ENCODE results near the gene MB21D2. TPM values are rescaled to one million over a fixed set of nuclear protein-coding genes. Genes with fewer than 3 reads are reported as not detected.
"Not testable (repeated sequence)": the region's sequence is repeated elsewhere in the genome, so short reads cannot be mapped to it uniquely, and the experiment has no call there.

MB21D2 gene
- polyA plus RNA-seq, 1 donor: 20.1 TPM

- no peak for DNase-seq
Observed at GRCh38 chr3:192858849-192859585, 58.6 kb downstream of the MB21D2 start.

DNA sequence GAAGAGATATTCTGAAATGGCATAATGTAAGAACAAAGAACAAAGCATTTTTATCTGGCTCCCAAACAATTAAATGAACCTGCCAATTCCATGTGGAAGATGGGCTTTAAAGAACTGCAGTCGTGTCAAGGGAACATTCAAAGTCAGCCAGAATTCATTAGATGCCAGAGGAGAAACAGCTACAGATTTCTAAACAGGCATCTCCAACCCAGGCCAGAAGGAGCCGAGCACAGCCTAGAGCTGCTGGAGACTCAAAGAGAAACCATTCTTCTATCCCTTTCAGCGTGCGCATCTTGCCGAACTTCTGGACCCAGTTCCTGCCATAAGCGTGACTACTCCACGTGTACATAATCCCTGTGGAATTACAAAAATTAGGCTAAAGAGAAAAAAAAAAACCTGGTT is 60.4 kb downstream of the MB21D2 start:
- DNase-seq: no peak

GRCh38 chr3:192855434-192855833 is 62.2 kb downstream of the MB21D2 start:
- no peak for DNase-seq

DNA sequence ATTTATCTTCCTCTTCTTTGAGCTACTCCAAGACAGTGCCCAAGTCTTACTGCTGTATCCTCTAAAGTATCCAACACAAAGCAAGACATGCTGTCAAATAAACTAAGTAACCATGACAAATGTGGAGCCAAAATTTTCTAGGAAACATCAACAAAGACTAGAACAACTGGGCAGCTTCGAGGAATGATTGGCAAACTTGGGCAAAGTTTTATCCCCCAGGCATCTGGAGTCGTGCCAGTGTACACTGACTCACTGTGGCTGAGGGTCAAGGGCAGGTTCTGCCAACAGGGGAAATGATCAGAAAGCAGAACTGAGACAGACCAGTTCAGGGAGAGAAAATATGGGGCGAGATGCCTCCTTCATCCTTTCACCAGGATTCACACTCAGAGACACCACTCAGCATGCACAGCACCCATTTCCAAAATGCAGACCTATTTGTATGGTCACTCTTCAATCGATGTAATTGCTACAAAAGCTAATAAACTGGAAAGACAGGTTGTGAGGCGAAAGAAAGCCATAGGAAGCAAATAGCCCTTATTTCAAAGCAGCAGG is 65.8 kb downstream of the MB21D2 start:
- no peak for DNase-seq

- DNase-seq: no peak
Observed at GRCh38 chr3:192850451-192850981, 67.1 kb downstream of the MB21D2 start.

- DNase-seq: not testable (repeated sequence)
Observed at GRCh38 chr3:192849821-192850220, 67.8 kb downstream of the MB21D2 start.

GRCh38 chr3:192848371-192849233 is 69.1 kb downstream of the MB21D2 start:
- no peak for DNase-seq

DNA sequence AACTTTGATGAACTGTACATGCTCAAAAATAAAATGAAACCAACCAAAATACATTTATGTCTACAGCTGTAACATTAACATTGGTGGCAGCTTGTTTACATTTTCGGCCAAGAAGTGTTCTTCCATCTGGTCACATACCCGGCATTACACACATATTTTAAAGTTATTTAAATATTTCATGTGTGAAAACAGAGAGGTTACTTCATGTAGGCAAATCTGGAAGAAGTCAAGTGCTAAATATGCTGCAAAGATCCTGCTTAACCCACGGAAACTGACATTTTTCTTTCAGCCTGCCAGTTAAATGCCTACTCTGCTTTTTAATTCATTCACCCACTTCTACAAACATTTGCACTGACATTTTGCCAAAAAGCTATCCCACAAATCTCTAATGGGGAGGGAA is 69.7 kb downstream of the MB21D2 start:
- no peak for DNase-seq

DNA sequence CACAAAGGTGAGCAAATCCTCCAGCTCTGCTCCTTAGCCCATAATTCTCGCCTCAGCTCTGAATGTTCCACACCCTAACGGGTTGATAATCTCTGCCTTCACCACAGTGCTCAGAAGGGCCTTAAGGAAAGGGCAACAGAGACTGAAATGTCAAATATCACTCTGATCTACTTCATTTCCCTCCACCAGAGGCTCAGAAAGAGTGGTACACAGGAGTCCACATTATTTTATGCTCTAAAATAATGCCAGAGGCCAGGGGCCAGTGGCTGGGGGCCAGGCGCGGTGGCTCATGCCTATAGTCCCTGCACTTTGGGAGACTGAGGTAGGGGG is 72.2 kb downstream of the MB21D2 start:
- DNase-seq: no peak

DNA sequence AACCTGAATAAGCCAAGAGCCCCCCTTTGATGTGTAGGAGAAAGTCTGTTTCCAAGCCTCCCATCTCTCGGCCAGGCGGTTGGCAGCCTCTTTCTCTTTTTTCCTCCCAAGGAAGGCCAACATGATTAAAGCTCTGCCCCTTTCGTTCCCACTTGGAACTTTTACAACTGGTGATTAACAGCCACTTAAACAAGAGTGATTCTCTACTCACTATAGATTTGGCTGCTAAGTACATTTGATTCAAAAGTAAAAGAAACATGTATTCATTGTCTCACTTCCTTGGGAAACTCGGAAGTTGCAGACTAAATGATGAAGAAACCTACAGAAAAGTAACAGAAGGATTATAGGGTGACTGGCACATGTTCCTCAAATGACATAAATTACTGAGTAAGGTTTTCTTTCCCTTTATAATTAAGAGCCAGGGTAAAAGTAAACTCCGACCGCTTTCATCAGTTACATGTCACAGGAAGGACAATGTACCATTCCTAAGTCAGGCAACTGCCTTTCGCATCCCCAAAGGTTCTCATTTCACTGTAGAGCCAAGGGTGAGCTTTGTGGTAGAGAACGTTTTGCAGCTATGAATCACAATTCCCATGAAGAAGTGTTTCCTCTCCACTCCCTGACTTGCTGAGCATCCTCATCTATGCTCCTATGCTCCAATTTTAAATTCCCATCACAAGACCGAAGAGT is 72.7 kb downstream of the MB21D2 start:
- no peak for DNase-seq

- no peak for DNase-seq
Observed at GRCh38 chr3:192844486-192844765, 73.2 kb downstream of the MB21D2 start.

DNA sequence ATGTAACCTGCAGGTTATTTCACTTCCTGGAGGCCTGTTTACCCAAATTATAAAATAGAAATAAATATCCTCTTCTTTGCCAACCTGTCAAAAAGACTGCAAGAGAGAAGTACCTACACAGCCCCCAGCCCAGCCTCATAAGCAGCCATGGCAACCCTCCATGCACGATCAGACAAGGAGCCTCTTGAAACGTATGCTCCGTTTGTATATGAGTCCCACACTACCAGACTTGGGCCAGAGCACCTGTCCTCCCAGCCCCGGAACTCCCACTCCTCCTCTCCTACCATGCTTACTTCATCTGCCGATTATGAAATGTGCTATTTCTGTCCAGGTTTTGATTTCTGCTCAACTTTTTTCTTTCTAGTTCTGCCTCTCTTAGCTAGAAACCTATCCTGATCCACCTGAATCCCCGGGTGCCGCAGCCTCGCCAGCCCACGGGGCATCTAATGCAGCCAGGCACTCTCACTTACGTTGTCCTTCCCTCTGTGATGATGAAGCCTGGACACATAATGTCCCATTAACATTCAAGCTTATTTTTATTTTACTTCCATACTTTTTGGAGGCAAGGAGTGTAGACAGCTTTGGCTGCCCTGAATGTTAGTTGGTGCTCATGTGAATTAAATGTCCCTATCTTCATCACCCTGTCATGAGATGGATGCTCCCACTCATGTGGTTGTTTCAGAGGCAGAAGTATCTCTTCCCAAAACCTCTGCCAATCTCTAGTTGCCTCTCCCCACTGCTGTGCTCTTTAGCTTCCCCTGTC is 73.8 kb downstream of the MB21D2 start:
- DNase-seq: no peak

GRCh38 chr3:192843119-192843518 is 74.5 kb downstream of the MB21D2 start:
- DNase-seq: no peak

DNA sequence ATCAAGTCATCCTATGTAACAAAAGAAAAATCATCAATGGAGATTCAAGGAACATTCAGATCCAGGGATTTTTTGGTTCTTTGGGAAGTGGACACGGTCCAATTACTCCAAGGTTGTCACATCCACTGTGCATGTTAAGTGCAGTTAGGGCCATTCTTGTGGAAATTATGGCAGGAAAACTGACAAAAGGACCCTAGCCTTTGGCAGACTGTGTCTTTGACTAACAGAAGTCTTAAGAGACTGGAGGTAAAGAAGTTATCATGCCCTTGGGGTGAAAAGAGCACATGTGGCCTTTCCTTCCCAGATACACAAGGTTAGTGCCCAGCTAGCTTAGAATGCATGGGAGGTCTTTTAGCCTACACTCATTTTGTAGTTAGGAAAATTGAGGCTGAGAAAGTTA is 74.9 kb downstream of the MB21D2 start:
- no peak for DNase-seq

DNA sequence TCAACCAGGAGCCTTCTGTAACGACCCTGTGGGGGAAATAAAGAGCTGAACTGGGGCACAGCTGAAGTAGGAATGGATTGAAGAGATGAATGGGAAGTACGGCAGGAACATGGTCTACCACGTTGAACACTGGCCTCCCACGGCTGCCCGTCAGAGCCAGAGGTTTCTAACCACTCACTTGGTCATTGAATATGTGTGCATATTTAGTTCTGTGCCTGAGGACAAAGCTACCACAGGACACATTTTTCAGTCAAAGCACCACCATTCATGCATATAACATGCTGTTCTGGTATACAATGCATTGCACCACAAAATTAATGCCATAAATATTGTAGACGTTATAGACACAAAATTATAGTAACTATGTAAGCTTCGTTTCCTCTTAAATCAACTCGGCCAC is 75.5 kb downstream of the MB21D2 start:
- no peak for DNase-seq

DNA sequence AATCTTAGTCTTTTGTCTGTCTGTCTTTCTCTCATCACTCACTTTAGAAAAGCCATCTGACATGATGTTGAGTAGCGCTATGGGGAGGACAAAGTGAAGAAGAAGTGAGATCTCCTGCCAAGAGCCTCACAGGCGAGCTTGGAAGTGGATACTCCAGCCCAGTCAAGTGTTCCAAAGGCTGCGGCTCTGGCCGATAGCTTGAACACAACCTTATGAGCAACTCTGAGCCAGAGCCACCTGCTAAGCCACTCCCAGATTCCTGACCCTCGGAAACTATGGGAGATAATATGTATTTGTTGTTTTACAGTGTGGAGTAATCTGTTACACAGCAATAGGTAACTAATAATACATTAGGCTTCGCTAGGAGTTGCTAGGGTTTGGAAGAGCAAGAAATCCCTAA is 76.2 kb downstream of the MB21D2 start:
- no peak for DNase-seq

DNA sequence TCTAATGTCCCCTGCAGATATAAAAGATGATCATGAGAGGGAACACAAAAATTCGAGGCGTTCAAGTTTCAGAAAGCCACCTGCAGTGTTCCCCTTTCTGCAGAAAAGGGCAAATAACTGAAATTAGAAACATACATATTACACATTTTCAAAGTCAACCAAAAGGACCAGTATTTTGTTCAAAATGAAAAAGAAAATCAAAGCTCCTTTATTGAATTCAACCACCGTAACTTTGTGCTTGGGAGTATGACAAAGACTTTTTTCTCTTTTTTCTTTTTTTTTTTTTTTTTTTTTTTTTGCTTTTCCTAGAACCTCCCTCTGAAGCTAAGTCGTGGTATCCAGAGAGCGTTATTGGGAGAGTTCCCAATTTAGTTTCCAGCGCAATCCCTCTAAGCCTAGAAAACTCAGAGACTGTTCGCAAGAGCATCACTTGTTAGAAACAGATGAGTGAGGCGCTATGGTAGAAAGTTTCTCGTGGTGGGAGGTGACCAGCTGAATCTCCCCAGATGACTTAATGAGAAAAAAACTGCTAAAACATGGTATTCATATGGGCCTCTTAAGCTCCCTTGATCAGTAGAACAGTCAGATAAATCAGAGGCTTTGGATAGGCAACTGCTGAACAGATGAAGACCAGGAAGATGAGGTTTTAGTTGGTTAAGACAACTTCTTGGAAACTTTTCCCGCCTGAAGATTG is 77.4 kb downstream of the MB21D2 start:
- no peak for DNase-seq

DNA sequence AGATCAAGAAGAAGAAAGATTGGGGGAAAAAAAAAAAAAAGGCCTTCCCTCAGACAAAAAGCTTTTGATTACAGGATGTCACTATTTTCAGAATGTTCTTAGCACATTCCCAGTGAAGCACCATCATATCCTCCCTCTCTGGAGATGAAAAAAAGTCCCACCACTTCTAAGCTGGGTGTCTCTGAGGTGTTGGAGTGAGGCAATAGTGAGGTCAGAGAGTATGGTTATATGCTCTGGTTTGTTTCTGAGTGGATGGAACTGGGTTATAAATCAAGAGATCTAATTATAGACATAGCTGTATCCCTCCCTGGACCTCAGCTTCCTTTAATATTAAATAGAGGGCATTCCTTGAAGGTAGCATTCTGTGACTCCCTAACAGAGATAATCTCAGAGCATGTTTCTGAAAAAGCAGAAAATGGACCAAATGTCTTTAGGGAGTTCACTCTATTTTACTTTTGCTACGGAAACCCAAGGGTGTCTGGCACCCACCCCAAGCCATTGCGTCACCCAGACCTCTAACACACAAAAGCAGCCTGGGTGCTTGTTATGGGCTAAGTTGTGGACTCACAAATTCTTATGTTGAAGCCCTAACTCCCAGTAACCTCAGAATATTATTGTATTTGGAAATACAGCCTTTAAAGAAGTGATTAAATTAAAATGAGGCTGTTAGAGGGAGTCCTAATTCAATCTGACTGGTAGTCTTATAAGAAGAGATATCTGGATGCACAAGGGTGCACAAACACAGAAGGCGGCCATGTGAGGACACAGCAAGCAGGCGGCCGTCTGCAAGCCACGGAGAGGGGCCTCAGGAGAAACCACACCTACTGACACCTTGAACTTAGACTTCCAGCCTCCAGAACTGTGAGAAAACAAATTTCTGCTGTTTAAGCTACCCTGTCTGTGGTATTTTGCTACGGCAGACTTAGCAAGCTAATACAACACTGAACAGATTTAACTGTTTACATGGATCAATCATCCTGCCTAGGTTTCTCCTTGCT is 81.5 kb downstream of the MB21D2 start:
- no peak for DNase-seq

GRCh38 chr3:192834428-192834827 is 83.2 kb downstream of the MB21D2 start:
- DNase-seq: no peak

DNA sequence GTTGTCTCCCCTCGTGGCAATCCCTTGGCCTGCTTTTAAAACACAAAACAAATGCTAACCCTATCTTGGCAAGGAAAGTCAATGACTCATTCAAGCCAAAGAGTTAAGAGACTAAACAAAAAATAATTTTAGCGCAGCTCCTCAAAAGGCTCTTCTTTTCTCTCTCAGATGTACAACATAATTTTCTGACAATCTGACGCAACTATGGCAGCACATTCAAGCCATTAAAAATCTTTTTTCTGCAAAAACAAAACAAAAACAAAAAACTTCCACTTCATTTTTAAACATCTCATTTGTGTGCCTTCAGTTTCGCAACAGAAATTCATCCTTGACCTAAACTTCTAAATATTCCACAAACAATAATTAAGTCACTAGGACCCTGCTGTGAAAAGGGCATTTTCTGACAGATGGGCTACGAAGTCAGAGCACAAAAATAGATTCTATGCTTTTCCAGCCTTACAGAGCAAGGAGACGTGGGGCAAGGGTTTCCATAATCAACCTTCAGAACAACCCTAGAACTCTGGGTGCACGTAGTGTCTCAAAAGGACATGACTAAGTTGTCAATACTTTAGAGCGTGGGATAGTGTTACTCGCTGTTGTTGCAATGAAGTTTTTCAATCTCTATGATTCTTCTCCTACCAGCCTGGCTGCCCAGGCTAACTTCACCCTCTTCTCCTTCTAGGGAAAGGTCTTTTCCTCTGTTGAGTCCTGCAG is 84.3 kb downstream of the MB21D2 start:
- DNase-seq: no peak
